HG02759 (cell line): ENCODE data around the gene MLC1.

ENCODE experiments used
- ATAC-seq: cut with Tn5 transposase; IDR thresholded peaks from one replicate; pipeline ENCODE4 v1.9.1; 2021; ENCODE audit warnings: mild to moderate bottlenecking, moderate library complexity; ENCODE audit not compliant: unreplicated experiment

MLC1 gene

GRCh38 chr22:50085211-50085972 is at the start of gene MLC1:
Gene MLC1 (minus strand): TSS chr22:50085426. CDS start chr22:50084902, 524 bp downstream.
- no peak for ATAC-seq

DNA sequence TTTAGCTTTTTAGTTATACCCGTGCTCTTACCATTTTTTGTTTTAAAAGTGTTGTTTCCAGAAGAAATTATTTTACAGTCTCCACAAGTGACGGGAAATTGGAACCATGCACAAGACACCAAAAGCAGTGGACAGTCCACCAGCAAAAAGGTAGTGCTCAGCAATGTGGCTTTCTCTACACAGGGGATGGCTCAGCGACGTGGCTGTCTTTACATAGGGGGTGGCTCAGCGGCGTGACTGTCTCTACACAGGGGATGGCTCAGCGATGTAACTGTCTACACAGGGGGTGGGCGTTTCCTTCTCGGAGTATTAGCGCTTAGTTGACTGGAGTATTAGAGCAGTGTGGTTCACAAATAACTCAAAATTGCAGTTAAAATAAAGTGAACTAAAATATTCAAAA is 49.3 kb upstream of the MLC1 start:
- no peak for ATAC-seq

- ATAC-seq = no peak
Observed at GRCh38 chr22:50131894-50132293, 46.7 kb upstream of the MLC1 start.

- no peak for ATAC-seq
Observed at GRCh38 chr22:50129121-50129736, 44.0 kb upstream of the MLC1 start.

- no peak for ATAC-seq
Observed at GRCh38 chr22:50125029-50125428, 39.8 kb upstream of the MLC1 start.

DNA sequence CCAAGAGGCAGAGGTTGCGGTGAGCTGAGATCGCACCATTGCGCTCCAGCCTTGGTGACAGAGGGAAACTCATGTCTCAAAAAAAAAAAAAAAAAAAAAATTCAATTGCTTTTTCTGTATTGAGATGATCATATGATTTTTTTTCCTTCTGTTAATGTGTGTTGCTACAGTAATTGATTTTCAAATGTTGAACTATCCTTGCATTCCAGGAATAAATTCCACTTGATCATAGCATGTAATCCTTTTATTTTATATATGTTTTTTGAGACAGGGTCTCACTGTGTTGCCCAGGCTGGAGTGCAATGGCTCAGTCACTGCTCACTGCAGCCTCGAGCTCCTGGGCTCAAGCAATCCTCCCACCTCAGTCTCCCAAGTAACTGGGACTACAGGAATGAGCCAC is 37.9 kb upstream of the MLC1 start:
- no peak for ATAC-seq

- no peak for ATAC-seq
Observed at GRCh38 chr22:50121202-50121740, 36.0 kb upstream of the MLC1 start.

DNA sequence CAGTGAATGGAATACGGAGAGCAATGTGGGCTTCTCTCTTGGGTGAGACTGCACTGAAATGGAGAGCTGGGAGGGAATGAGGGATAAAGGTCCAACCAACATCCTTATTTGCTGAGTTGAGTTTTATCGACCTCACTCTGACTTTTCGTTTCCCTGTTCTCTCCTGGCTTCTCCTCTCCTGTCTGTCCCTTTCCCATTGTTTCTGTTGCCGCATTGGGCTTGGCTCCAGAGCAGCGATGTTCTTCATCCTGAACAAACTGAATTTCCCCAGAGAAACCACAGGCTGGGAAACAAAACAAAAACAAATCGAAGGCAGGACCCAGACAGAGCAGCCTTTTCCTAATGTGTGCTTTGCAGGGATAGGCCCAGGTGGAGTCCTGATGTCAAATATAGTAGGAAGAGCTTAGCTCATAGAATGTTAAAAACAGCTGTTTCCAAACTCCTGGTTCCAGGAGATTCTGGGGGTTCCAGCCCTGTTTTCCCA is 34.6 kb upstream of the MLC1 start:
- no peak for ATAC-seq

DNA sequence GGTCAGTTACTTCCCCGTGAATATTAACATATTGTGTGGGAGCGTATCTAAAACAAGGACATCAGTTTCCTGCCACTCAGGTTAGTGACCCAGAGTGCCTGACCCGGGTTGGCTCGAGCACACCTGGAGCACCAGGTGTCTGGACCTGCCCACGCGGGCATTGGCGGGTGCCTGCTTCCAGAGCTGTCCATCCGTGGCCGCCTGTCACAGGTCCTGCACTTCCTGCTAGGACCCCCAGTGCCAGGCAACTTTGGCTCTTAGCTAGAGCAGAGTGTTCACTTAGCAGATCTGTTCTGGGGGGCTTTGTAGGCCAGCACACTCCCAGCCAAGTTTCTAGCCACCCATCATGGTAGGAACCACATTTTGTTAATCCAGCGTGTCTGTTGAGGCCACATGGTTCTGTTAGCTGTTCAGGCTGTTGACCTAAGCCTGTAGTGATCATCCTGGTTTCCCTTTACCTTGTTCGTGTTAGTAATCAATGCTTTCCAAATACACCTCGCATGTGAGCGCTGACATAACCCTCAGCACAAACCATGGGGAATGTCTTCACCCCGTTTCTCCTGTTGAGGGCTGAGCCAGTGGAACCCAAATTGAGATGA is 34.0 kb upstream of the MLC1 start:
- no peak for ATAC-seq

DNA sequence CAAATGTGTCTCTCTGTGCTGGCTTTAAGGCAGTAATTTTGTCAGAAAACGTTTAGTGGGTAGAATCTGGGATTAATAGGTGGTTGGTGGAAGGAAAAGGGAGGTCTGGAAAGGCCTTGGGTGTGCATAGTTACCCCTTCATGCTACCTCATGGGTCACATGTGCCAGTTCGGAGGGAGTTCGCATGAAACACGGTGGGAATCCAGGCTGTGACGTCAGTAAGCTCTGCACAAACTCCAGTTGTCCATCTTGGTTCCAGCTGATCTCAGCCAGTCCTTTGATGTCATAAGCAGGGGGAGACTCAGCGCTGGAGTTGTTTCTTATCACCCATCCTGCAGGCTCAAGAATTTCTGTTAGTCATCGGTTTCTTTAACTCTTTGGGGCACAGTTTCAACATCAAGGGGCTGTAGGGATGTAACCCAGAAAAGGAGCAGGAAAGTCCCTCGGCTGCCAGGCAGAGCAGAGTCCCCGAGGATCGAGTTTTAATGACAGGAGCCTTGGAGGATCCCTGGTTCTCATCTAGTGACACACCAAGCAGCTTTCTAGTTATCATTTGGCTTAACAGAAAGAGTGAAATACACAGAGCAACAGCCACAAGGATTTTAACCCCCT is 33.4 kb upstream of the MLC1 start:
- ATAC-seq = no peak

DNA sequence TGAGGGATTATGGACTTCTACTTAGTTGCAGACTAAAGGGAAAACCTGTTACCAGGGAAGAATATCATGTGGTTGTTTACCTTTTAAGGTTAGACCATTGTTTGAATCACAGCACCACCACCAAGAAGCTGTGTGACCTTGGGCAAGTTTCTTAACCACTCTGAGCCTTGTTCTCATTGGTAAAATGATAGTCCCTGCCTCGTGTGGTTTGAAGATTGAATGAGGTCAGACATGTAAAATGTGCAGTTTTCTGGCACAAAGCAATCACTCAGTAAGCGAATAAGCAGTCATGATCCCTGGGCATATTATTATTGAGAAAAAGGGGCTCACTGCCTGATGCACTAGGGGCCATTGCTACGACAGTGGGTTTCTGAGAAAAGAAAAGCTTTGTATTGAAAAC is 32.9 kb upstream of the MLC1 start:
- no peak for ATAC-seq

- ATAC-seq = no peak
Observed at GRCh38 chr22:50117168-50117762, 32.0 kb upstream of the MLC1 start.

DNA sequence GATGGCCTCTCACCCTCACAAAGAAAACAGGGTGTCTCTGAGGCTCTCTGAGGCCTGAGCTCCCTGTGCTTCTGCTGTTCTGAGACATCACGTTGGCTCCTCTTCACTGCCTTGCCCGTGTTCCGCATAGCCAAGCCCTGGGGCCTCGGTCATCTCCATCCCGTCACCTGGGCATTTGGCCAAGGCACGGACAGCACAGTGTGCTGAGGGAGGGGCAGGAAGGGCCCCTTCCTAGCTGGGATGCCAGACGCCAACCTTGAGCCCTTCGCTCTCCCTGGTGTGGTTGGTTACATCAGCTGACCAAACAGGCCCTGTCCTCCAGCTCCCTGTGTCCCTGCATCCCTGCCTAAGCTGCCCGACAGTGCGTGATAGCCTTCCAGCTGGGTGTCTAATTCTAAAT is 30.5 kb upstream of the MLC1 start:
- ATAC-seq = no peak

DNA sequence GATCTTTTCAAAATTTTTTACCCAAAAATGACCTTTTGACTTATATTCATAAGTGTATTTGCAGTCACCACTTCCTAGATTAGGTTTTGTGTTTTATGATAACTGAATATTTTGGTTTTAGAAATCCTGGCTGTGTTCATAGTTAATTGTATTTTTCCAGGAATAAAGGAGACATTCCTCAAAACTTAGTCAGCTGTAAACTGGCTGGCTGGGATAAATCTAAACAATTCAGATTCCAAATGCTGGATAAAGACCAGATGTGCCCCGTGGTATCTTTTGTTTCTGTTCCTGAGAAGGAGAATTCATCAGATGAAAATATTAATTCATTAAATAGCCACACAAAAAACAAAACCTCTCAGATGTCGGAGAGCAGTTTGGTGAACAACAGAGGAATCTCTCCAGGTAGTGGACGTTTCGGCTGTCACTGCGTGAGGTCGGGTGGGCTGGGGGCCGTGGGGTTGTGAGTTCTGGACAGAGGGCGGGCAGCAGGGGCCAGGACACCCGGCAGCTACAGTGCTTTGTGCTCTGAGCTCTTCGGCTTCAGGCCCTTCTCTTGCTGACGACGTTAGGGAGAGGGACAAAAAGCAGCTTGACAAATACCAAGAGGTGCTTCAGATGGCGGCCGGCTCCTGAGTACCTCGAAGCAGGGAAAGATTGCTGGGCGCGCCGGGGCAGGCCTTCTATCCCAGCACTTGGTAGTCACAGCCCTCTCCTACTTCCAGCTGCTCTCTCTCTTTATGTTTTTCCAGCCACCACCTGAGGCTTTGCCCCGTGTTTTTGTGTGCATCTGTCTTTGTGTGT is 29.2 kb upstream of the MLC1 start:
- no peak for ATAC-seq

GRCh38 chr22:50112151-50113118 is 27.2 kb upstream of the MLC1 start:
- no peak for ATAC-seq

- ATAC-seq = no peak
Observed at GRCh38 chr22:50111056-50111455, 25.8 kb upstream of the MLC1 start.

DNA sequence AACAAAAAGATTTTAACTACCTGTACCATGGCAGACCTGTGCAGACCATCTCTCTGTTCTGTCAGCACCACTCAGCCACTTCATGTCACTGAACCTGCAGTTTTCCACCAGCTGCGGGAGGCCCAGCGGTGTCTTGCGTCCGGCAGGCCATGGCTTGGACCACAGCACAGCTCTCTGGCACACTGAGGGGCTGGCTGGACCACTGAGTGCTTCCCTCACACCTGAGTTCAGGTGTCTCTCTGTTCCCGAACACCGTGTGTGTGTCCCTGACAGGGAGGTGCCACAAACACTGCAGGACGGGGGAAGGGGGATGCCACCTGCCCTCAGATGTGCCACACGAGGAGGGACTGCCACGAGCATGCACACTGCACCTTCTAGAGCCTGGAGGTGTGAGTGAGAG is 22.3 kb upstream of the MLC1 start:
- ATAC-seq = no peak

- no peak for ATAC-seq
Observed at GRCh38 chr22:50105208-50106100, 20.2 kb upstream of the MLC1 start.
